ENCODE data around the gene KIRREL2. TPM values are rescaled to one million over a fixed set of nuclear protein-coding genes. Genes with fewer than 3 reads are reported as not detected.

KIRREL2 gene
- total RNA-seq, 3 donors from 2014 or later (not counting 1 experiment from before 2014, with no cell fraction given): 0.27 TPM; not detected in 2

GRCh38 chr19:35812220-35813042 lies 44.3 kb upstream of the KIRREL2 start, which contains the start of gene PRODH2:
TSS of gene PRODH2 (minus strand) at chr19:35812845. CDS start at chr19:35812805, 40 bp downstream.
- H3K9me3 Mint-ChIP-seq: no peaks in the 10 kb centered on the region
- Histone ChIP-seq H3K27me3 (ENCODE audit: control insufficient read depth, insufficient read depth, low read length) (no peaks in the 10 kb centered on the region), H3K36me3 (ENCODE audit: control insufficient read depth, insufficient read depth, low read length) (no peaks in the 10 kb centered on the region), H3K27ac (ENCODE audit: low read length) (no peak within 1 kb of the TSS), H3K4me1 (ENCODE audit: control insufficient read depth, insufficient read depth, low read length) (no peaks in the 10 kb centered on the region), H3K9me3 (ENCODE audit: control insufficient read depth, insufficient read depth, low read length) (no peaks in the 10 kb centered on the region), H3K4me3 (ENCODE audit: low read length) (no peak within 1 kb of the TSS)
- no peak within 1 kb of the TSS for H3K4me3 Mint-ChIP-seq
- no peak for ATAC-seq
- H3K27me3 Mint-ChIP-seq (ENCODE audit: low read depth in 2 of 2): peaks cover 0 to 14% of the 10 kb centered on the region in 2 donors
- TF ChIP-seq CTCF (IDR thresholded peaks at IDR 0.05): no peak
- DNase-seq: no peak
- WGBS (ENCODE audit: insufficient coverage): 82% methylated on average over 26 of the region's 26 CpGs
- no peaks in the 10 kb centered on the region for H3K36me3 Mint-ChIP-seq
- H3K4me1 Mint-ChIP-seq: peaks cover 0 to 7% of the 10 kb centered on the region in 2 donors
- intact Hi-C loops (cut with micrococcal nuclease): no loop called here
- no peak within 1 kb of the TSS for H3K27ac Mint-ChIP-seq

DNA sequence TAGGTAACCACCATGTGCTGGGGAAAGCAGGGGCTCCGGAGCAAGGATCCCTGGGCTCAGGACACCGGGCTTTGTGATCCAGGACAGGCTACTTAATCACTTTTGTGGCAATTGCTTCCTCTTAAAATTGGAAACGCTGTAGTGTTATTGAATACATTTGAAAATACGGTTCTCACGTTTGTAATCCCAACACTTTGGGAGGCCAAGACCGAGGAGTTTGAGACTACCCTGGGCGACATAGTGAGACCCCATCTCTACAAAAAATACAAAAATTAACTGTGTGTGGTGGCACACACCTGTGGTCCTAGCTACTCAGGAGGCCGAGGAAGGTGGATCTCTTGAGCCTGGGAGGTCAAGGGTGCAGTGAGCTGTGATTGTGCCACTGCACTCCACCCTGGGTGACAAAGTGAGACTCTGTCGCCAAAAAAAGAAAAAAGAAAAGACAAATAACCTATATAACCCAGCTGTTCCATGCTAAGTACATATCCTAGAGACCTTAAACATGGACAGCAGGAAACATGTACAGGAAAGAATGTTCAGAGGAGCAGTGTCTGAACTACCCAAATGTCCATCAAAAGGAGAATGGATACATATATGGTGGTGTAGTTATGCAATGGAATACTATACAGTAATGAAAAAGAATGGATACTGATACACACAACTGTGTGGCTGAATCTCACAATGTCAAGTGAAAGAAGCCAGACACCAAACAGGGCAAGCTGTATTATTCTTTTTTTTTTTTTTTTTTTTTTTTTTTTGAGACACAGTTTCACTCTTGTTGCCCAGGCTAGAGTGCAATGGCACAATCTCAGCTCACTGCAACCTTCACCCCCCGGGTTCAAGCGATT lies 43.4 kb upstream of the KIRREL2 start:
- H3K9me3 ChIP-seq (ENCODE audit: control insufficient read depth, insufficient read depth, low read length): no peaks in the 10 kb centered on the region
- H3K4me1 ChIP-seq (ENCODE audit: control insufficient read depth, insufficient read depth, low read length): no peaks in the 10 kb centered on the region
- intact Hi-C loops (cut with micrococcal nuclease): no loop called here
- no peak overlapping the region for H3K27ac Mint-ChIP-seq
- no peaks in the 10 kb centered on the region for H3K36me3 Mint-ChIP-seq
- H3K4me1 Mint-ChIP-seq: no peaks in the 10 kb centered on the region
- H3K9me3 Mint-ChIP-seq: no peaks in the 10 kb centered on the region
- H3K36me3 ChIP-seq (ENCODE audit: control insufficient read depth, insufficient read depth, low read length): no peaks in the 10 kb centered on the region
- DNase-seq (no peak), ATAC-seq (no peak)
- WGBS (ENCODE audit: insufficient coverage): 90% methylated on average over 10 of the region's 11 CpGs
- H3K27me3 Mint-ChIP-seq (ENCODE audit: low read depth in 2 of 2): peaks cover 0 to 18% of the 10 kb centered on the region in 2 donors
- no peak for TF ChIP-seq CTCF (IDR thresholded peaks at IDR 0.05)
- H3K4me3 ChIP-seq (ENCODE audit: low read length): no peak overlapping the region
- no peak overlapping the region for H3K4me3 Mint-ChIP-seq
- no peak overlapping the region for H3K27ac ChIP-seq (ENCODE audit: low read length)
- no peaks in the 10 kb centered on the region for H3K27me3 ChIP-seq (ENCODE audit: control insufficient read depth, insufficient read depth, low read length)

GRCh38 chr19:35816262-35816661 lies 40.4 kb upstream of the KIRREL2 start:
- H3K4me1 ChIP-seq (ENCODE audit: control insufficient read depth, insufficient read depth, low read length): no peaks in the 10 kb centered on the region
- DNase-seq: no peak
- ATAC-seq: no peak
- no peaks in the 10 kb centered on the region for H3K27me3 ChIP-seq (ENCODE audit: control insufficient read depth, insufficient read depth, low read length)
- TF ChIP-seq CTCF (IDR thresholded peaks at IDR 0.05): no peak
- no peaks in the 10 kb centered on the region for H3K36me3 Mint-ChIP-seq
- no peaks in the 10 kb centered on the region for H3K4me1 Mint-ChIP-seq
- no peak overlapping the region for H3K27ac ChIP-seq (ENCODE audit: low read length)
- H3K27me3 Mint-ChIP-seq (ENCODE audit: low read depth in 2 of 2): peaks cover 0 to 13% of the 10 kb centered on the region in 2 donors
- no peak overlapping the region for H3K4me3 Mint-ChIP-seq
- H3K4me3 ChIP-seq (ENCODE audit: low read length): no peak overlapping the region
- H3K27ac Mint-ChIP-seq: no peak overlapping the region
- 54% methylated on average over 6 of the region's 6 CpGs for WGBS (ENCODE audit: insufficient coverage)
- H3K36me3 ChIP-seq (ENCODE audit: control insufficient read depth, insufficient read depth, low read length): no peaks in the 10 kb centered on the region
- H3K9me3 Mint-ChIP-seq: no peaks in the 10 kb centered on the region
- H3K9me3 ChIP-seq (ENCODE audit: control insufficient read depth, insufficient read depth, low read length): no peaks in the 10 kb centered on the region
- intact Hi-C loops (cut with micrococcal nuclease): no loop called here

Measured in natural killer cell (primary cell).